Activated effector memory CD4-positive, alpha-beta T cell treated with anti-CD3 and anti-CD28 coated beads, Interleukin-2, amount 50 U/mL, for 16 hours (primary cell): ENCODE results near the gene ARID1B.

Source experiments
- DNase-seq: peaks from one replicate; pipeline ENCODE4 v3.0.0-alpha.2; 2020

The ARID1B gene

DNA sequence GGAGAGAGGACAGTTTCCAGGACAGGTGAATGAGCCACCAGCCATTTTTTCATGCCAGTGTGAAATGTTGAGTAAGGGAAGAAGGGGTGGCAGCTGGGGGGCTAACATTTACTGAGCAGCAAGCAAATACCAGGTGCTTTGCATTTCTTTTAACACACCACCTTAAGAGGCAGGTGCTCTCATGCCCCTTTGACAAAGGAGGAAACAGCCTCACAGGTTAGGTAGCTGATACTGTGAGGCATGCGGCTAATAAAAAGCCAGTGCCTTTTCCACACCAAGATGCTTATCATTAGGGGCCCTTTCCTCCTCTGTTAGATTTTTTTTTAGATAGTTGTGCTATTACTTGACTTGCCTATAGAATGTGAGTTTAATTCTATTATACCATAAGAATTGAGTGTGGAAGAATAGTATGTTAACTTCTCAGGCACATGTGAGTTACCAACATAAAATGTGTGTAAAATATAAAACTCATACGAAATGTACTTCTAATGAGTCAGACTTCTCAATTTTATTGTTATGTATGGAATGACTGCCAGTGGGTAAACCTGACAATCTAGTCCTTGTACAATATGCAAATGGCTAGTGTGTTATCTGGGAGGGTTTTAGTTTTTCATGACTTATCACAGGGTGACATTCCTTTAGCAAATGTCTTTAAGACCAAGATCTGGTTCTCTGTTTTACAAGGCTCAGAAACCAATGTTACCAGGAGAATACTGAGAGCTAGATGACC lies 286.2 kb downstream of the ARID1B start:
- DNase-seq, result no peak

DNA sequence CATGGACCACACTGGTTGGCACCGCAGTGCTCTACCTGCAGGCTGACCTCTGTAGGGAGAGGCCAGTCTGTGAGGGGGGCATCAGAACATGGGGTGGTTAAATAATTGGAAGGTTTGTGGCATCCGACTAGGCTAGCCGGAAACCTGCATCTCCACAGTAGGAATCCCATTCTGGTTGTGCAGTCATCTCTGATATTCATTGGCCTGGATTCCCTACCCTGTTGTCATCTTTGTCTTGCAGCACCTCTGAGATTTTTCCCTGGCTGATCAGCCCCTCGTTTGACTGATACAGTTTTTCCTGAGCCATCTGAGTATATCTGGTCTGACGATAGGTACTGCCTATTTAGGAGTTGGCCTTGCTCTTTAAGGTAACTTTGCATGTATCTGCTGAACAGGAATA lies 286.7 kb downstream of the ARID1B start:
- no peak for DNase-seq

DNA sequence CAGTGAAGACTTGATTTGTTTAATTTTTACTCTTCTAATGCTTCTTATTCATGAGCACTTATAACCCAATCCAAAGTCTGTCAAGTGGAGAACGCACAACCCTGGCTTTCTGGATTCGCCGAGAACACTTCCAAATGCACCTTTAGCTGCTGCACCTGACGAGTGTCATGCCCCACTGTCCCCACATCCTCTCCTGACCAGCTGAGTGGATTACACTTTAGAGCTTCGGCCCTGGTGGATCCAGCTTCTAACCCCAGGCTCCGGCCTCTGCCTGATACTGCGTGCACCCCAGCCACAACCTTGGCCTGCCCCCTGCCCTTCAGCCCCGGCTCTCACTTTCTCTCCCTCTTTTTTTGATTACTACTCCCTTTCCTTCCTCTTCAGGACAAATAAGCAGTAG lies 287.3 kb downstream of the ARID1B start:
- no peak for DNase-seq

- no peak for DNase-seq
Observed at GRCh38 chr6:157065366-157065765, 288.2 kb downstream of the ARID1B start.

- DNase-seq, result no peak
Observed at GRCh38 chr6:157066781-157067491, 289.8 kb downstream of the ARID1B start.

DNA sequence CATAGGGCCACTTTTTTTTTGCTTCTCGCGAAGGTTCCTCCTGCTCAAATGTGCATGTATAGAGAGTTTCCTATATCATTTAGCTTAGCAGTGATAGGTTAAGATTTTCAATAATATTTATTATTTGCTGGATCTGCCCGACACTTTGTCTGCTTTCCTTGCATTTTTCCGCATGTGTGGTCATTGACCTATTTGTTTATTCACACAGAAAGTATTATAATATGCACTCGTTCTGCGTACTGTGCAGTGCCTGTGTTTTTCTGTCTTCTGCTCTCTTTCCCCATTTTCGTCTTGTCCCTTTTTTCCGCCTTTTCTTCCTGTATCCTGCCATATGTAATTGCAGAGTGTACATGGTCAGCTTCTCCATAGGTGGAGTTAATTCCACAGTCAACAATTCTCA lies 290.3 kb downstream of the ARID1B start:
- no peak for DNase-seq

DNA sequence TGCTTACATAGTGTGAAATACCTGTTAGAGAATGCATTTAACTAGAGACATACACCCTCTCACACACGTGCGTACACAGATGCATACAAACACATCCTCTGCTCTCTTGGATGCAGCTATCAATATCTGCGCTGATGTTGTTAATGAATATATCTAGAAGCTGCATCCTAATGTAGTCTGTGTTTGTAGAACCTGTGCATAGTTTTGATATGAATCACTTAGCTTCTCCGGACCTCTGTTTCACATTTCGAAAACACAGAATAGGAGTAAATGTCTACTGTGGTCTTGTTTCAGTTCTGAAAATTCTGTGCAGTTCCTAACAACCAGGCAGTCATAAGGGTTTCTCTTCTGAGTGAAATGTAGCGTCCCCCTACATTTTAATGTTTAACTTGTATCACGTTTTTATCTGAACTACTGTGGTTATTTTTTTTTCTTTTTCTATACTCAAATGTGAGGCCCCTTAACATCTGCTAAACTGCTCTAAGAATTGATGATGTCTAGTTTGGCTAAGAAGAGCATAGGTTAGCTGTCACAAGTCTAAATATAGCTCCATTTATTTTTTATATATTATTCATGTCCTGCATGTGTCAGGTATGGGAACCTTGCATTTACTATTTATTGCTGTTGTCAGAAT lies 291.6 kb downstream of the ARID1B start:
- no peak for DNase-seq

DNA sequence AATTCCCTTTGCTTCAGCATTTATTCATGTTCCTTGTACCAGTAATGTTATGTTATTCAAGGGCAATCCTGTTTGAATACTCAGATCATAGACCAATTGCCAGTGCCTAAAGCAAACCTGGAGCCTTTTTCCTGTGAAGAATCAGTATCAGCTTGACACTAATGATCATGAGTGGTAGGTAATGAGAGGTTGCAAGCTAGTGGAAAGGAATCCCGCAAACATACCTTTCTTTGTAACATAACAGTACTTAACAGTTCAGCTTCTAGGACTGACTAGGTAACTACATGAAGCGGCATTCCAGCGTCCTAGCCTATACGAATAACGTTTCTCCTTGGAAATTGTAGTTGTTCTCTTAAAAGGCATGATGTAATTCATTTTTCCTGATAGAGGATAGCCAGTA lies 292.4 kb downstream of the ARID1B start:
- no peak for DNase-seq

- DNase-seq, result no peak
Observed at GRCh38 chr6:157070403-157071107, 293.4 kb downstream of the ARID1B start.

DNA sequence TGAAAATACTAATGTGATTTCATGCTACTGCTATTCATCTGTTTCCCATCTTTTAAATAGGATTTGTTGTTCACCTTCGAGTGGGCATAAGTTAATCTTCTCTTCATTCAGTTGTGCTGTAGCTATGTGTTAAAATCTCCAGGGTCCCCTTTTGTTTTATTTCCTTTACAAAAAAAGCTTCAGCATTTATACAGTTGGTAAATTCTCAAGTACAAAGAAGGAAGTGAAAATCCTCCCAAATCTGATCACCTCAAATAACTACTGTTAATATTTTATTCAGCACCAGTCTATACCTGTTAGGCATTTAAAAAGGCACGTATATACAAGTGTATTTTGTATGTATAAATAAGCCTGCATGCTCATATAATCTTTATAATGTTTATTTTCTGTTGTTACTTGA lies 294.9 kb downstream of the ARID1B start:
- DNase-seq, result no peak

DNA sequence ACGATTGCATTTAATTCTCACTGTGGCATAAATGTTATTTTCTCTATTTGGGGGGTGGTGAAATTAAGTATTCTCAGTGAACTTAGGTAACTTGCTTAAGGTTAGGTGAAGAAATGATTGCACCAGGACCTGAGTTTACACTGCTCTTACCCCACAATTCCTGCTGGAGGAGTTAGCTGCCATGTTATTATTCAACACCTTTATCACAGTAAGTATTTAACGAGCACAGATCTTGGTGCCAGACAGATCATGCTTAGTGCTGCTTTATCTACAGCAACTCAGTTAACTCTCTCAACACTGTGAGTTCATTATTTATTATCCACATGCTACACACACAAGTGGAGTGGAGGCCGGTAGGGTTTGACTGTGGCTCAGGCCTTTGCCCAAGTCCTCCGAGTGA lies 296.4 kb downstream of the ARID1B start:
- DNase-seq, result no peak

DNA sequence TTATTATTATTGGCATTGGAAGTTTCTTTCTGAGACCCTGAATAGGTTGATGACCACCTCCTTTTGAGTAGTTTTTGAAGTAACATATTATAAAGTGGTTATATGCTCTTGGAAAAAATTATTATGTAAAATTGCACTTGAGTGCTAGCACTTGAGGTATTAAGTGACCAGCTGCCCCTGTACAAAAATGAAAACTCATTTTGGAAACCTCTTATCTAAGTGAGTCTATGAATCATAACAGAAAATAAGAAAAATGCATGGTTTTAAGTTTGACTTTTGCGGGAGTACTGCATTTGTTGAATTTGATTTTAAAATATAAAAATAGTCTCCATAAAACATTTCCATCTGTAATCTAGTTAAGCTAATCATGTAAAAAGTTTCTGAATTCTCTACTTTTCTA lies 297.8 kb downstream of the ARID1B start:
- no peak for DNase-seq

DNA sequence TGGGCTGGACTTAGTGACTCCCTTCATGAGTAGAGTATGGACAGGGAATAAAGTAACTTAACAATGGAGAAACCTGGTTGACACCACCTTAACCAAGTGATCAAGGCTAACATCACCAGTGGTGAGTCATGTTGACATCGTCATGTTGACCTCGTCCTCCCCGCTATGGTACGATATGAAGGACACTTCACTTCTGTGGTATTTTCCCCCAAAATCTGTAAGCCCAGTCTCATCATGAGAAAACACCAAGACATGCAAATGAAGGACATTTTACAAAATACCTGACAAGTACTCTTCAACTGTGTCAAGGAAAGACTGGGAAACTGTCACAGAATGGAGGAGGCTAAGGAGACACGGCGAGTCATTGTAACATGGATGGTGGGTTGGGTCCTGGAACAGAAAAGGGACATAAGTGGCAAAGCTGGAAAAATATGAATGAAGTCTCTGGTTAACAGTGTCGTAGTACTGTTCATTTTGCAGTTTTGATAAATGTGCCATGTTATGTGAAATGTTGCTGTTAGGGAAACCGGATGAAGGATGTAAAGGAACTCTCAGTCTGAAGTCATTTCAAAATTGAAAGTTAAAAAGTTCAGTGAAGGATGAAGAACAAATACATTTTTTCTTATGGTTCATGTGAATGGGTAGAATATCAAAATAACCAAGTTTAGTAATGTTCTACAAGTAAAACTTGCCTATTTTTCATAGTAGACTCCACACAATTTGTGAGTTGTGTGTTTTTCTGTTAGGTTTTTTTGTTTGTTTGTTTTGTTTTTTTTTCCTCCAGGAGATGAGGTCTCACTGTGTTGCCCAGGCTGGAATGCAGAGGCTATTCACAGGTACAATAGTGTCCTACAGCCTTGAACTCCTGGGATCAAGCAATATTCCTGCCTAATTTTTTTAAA lies 298.6 kb downstream of the ARID1B start:
- DNase-seq, result no peak

DNA sequence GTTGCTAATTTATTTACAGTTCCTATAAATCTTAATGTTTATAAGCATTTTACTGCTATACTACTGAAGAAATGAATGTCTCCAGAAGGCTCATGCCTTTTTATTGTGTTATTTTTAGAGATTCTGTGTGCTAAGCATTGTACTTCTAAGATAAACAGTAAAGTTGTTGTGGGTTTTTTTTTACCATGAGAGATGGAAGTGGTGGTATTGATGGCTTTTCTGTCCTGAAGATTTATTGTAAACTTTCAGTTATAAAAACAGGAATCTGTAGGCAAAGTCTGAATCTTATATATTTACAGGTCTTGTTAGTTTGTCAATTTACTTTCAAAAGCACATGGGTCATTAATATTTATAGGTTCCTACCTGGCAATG lies 299.3 kb downstream of the ARID1B start:
- no peak for DNase-seq

GRCh38 chr6:157077251-157077650 lies 300.1 kb downstream of the ARID1B start:
- DNase-seq, result no peak

GRCh38 chr6:157078326-157078725 lies 301.1 kb downstream of the ARID1B start:
- DNase-seq, result no peak

DNA sequence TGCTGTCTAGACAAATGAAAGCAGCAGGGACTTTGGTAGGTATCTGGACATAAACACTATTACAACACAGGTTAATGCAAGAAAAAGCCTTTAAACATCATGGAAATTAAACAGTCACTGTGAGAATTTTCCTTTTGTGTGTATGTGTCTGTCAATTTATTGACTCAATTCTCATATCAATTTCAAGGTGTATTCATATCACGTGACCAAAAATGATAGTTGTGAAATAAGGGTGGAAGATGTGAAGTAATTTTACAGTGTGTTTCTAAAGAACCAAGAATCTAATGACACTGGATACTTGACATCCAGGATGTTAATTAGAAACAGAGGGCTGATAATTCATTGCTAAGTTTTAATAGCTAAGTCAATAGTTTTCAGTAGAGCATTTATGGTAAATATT lies 302.1 kb downstream of the ARID1B start:
- DNase-seq, result no peak

DNA sequence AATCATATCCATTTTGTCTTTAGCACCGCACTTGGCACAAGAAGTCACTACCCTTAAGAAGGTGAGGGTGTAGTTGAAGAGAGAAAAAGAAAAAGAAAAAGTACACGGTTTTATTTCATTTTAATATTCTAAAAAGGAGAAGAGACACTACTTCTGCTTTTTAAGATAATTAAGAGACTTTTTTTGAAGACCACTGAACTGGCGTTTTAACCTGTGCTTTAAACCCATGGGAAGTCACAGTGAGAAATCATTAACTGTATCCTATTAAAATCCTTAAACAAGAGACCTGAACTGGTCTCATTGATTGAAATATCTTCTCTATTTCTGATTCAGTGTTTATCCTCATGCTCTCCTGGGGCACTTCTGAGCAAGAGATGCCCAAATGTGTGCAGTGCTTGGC lies 302.6 kb downstream of the ARID1B start:
- DNase-seq, result no peak

GRCh38 chr6:157080986-157081391 lies 303.8 kb downstream of the ARID1B start:
- DNase-seq, result no peak

DNA sequence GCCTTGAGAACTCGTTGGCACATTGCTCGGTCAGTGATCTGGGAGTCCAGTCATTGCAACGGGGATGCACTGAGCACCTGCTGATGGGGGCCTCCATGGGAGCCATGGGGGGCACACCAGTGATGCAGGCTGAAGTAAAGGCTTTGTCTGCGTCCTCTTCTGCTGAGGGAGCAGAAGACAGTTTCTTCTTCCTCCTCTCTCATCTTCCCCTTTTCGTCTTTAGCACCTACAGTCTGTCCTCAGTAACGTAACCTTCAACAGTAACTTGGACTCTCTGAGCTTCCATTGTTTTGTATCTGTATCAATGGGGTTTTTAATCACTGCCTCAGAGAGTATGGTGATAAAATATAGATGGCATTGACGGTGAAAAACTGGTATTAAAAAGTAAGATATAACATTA lies 306.2 kb downstream of the ARID1B start:
- DNase-seq, result no peak

DNA sequence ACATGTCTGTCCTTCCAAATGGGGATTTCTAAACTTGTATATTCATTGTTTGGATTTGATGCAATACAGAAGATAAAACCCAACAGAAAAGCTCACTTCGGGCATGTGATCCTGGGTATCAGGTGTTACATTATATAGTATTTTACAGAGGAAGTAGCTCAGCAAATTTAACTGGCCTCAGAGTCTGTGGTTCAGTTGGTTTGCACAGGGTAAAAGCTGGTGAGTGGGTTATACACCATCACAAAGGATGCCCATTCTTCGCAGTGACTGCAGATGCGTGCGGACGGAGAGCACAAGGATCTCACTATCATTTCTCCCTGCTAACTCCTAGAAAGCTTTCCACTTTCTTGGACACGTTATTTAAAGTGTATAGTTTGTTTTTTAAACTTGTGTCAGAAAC lies 309.5 kb downstream of the ARID1B start:
- no peak for DNase-seq

GRCh38 chr6:157087974-157088373 lies 310.8 kb downstream of the ARID1B start:
- DNase-seq, result no peak

DNA sequence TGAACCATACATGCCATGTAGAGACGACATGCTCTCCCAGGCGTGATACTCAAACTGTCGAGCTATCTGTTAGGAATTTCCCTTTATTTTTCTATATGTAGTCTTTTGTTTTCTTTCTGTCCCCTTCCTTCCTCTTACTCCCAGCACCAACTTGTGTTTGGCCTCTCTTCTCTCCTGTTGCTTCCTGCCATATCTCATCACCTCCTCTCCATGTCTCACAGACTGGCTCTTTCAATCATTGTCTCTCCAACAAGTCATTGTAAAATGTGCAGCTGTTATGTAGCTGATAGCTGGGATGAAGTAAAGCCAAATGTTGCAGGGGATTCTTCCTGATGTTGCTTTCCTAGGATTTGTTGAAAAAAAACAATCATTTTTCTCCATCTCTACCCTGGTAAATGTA lies 311.7 kb downstream of the ARID1B start:
- DNase-seq, result no peak
